ENCODE results near the gene NPIPA5.

DNA sequence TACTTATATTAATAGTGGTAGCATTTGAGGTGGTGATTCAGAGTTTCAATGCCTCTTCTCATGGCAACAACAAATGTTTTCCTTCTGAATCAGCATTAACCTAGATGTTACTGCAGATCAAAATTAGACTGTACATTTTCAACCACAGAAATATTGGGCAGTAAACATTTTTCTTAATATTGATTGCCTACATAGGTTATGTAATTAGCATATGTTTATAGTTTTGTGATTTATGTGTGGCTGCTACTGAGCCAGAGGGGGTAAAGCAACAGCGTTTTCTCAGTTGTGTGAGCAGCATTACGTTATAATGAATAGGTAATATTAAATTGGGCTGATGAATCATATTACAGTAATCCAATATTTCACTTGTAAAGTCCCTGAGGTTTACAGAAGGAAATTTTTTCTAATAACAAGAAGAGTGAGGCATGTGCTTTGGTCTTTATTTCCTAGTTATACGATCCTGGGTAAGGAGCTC is 37.5 kb upstream of the NPIPA5 start:
- TF ChIP-seq, protein P1, sequence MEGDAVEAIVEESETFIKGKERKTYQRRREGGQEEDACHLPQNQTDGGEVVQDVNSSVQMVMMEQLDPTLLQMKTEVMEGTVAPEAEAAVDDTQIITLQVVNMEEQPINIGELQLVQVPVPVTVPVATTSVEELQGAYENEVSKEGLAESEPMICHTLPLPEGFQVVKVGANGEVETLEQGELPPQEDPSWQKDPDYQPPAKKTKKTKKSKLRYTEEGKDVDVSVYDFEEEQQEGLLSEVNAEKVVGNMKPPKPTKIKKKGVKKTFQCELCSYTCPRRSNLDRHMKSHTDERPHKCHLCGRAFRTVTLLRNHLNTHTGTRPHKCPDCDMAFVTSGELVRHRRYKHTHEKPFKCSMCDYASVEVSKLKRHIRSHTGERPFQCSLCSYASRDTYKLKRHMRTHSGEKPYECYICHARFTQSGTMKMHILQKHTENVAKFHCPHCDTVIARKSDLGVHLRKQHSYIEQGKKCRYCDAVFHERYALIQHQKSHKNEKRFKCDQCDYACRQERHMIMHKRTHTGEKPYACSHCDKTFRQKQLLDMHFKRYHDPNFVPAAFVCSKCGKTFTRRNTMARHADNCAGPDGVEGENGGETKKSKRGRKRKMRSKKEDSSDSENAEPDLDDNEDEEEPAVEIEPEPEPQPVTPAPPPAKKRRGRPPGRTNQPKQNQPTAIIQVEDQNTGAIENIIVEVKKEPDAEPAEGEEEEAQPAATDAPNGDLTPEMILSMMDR (IDR thresholded peaks at IDR 0.05), result no peak
- TF ChIP-seq POLR2AphosphoS5 (IDR thresholded peaks at IDR 0.05) (no peak), EP300 (IDR thresholded peaks at IDR 0.05) (no peak), POLR2A (IDR thresholded peaks at IDR 0.05) (no peak)
